A673 (cell line): ENCODE data around the gene DNM2. TPM values are rescaled to one million over a fixed set of nuclear protein-coding genes. Genes with fewer than 3 reads are reported as not detected.
A peak's percentile ranks its signal among the peaks of the same experiment; 100 is the strongest.
"Not testable (repeated sequence)": the region's sequence is repeated elsewhere in the genome, so short reads cannot be mapped to it uniquely, and the experiment has no call there.

Experiments
- BruUV-seq: library from RNA; stranded (reverse); fragments of 400-500 nt; replicated peaks from 2 replicates; lab custom pipeline; 2021; lab: Mats Ljungman, UMichigan
- CTCF ChIA-PET: fragments of 300-600 bp; sonication (Branson Sonifier 250); formaldehyde crosslinking; loops from one replicate; lab custom pipeline; 2022; ENCODE audit warnings: antibody characterized with exemption; lab: Charles Lee
- POLR2A ChIA-PET: fragments of 300-600 bp; sonication (Branson Sonifier 250); formaldehyde crosslinking; loops from one replicate; lab custom pipeline; 2022; ENCODE audit warnings: antibody characterized with exemption; ENCODE audit not compliant: low non-redundant PET; lab: Charles Lee
- DNase-seq: peaks from one replicate; pipeline ENCODE4 v3.0.0-alpha.2; 2015; ENCODE audit warnings: low spot score
- H3K27ac ChIP-seq: fragments of 200-600 bp; sonication (generic); 2 replicates; pipeline ENCODE4 v1.5.1; 2016; ENCODE audit warnings: mixed run types, low read depth, mild to moderate bottlenecking, mixed read lengths, antibody characterized with exemption, low read length; ENCODE audit not compliant: poor library complexity, severe bottlenecking
- H3K27me3 ChIP-seq: fragments of 200-600 bp; sonication (generic); replicated peaks from 2 replicates; pipeline ENCODE4 v1.6.1; 2017; ENCODE audit warnings: mixed run types, low read depth, mild to moderate bottlenecking, mixed read lengths, antibody characterized with exemption, low read length; ENCODE audit not compliant: insufficient read depth, poor library complexity
- H3K36me3 ChIP-seq: fragments of 200-600 bp; sonication (generic); 2 replicates; pipeline ENCODE4 v1.6.1; 2016; ENCODE audit warnings: mixed run types, mild to moderate bottlenecking, mixed read lengths, antibody characterized with exemption, low read length; ENCODE audit not compliant: insufficient read depth, poor library complexity, severe bottlenecking
- H3K4me1 ChIP-seq: fragments of 200-600 bp; sonication (generic); 2 replicates; pipeline ENCODE4 v1.6.1; 2017; ENCODE audit warnings: mixed run types, mild to moderate bottlenecking, mixed read lengths, antibody characterized with exemption, low read length; ENCODE audit not compliant: insufficient read depth, poor library complexity, severe bottlenecking
- H3K4me3 ChIP-seq: fragments of 200-600 bp; sonication (generic); 2 replicates; pipeline ENCODE4 v1.5.1; 2016; ENCODE audit warnings: low read depth, mixed run types, mild to moderate bottlenecking, mixed read lengths, low read length; ENCODE audit not compliant: poor library complexity, severe bottlenecking
- H3K9me3 ChIP-seq: fragments of 200-600 bp; sonication (generic); 2 replicates; pipeline ENCODE4 v1.6.1; 2016; ENCODE audit warnings: mixed run types, low read depth, mild to moderate bottlenecking, mixed read lengths, antibody characterized with exemption, low read length; ENCODE audit not compliant: poor library complexity, severe bottlenecking
- EZH2 ChIP-seq: fragments of 200-600 bp; sonication (generic); IDR thresholded peaks from 2 replicates; pipeline ENCODE4 v1.6.1; 2017; ENCODE audit warnings: borderline replicate concordance, low read depth, mild to moderate bottlenecking, mixed read lengths, antibody characterized with exemption, low read length; ENCODE audit not compliant: poor library complexity, severe bottlenecking
- intact Hi-C: fragments of 100-400 bp; cut with micrococcal nuclease; formaldehyde crosslinking; loops from one replicate; pipeline ENCODE4 v1.10.0; 2022; ENCODE audit not compliant: unreplicated experiment
- total RNA-seq: library from RNA; stranded (reverse); gene quantifications from 2 replicates; pipeline ENCODE4 v1.2.3, GENCODE V29; 2021
- TF ChIP-seq, protein P1 (sequence below): fragments of 300-800, 200-600 bp; sonication (generic); conservative IDR thresholded peaks from 2 replicates; pipeline ENCODE4 v1.5.1; 2017; ENCODE audit warnings: low read depth, mild to moderate bottlenecking, antibody characterized with exemption, low read length, moderate library complexity, mixed read lengths

Gene DNM2
- total RNA-seq, 1 experiment from 2014 or later: 143 TPM

DNA sequence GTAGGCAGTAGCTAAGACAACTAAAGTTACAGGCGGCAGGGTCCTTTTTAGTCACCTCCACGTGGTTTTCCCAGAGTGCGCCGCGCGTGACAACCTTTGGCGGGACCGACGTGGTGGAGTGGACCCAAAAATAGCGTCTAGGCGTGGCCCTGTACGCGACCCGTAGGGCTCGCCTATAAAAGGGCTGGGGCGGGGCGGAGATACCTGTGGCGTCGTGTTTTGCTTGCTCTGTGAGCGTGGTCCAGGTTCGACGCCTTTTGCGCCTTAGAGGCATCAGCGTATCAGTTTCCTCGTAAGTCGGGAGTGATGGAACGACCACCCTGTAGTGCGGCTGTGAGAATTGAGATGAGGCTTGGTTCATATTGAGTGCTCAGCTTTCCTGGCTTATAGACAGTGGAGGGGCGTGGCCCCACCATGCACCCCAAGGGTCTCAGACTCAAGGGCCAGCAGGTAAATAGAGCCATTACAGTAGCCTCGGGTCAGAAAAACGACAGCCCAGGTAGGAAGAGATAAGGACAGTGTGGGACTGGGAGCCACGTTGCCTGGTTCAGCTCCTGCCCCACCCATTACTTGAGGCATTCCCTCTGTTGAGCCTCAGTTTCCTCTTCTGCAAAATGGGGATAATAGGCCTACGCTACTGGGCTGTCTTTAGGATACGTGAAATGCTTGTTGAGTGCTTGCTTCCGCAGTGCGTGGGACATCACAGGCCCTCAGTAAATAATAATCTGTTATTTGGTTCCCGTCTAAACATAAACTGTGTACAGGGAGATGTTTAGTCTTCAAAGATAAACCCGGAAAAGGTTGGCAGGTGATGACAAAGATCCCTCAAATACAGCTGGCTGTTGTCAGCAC is 118.8 kb downstream of the DNM2 start:
- TF ChIP-seq, protein P1, sequence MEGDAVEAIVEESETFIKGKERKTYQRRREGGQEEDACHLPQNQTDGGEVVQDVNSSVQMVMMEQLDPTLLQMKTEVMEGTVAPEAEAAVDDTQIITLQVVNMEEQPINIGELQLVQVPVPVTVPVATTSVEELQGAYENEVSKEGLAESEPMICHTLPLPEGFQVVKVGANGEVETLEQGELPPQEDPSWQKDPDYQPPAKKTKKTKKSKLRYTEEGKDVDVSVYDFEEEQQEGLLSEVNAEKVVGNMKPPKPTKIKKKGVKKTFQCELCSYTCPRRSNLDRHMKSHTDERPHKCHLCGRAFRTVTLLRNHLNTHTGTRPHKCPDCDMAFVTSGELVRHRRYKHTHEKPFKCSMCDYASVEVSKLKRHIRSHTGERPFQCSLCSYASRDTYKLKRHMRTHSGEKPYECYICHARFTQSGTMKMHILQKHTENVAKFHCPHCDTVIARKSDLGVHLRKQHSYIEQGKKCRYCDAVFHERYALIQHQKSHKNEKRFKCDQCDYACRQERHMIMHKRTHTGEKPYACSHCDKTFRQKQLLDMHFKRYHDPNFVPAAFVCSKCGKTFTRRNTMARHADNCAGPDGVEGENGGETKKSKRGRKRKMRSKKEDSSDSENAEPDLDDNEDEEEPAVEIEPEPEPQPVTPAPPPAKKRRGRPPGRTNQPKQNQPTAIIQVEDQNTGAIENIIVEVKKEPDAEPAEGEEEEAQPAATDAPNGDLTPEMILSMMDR: no peak
- TF ChIP-seq EZH2: no peak
- POLR2A ChIA-PET: interaction anchor here (0.5 to 0.9 kb wide), 2 partner anchors 22 to 108 kb away, joined by 4 to 9 read pairs; no protein-coding TSS in a partner anchor
- Histone ChIP-seq H3K4me3 (peak overlapping the region; percentile 60), H3K4me1 (no peaks in the 10 kb centered on the region), H3K27ac (peak overlapping the region; percentile 98), H3K36me3 (peaks cover 13% of the 10 kb centered on the region), H3K9me3 (no peaks in the 10 kb centered on the region), H3K27me3 (no peaks in the 10 kb centered on the region)
- peak; percentile 90 for DNase-seq
- TSS peak; percentile 43 for BruUV-seq
- intact Hi-C loops: loop anchor here (5.0 kb wide), 1 partner anchor 119 kb away; the partner anchor contains the start of gene DNM2
- CTCF ChIA-PET: interaction anchor here (0.6 to 1.6 kb wide), 5 partner anchors 22 to 407 kb away, joined by 4 to 7 read pairs (median 5); partner anchors contain the start of gene DNM2

DNA sequence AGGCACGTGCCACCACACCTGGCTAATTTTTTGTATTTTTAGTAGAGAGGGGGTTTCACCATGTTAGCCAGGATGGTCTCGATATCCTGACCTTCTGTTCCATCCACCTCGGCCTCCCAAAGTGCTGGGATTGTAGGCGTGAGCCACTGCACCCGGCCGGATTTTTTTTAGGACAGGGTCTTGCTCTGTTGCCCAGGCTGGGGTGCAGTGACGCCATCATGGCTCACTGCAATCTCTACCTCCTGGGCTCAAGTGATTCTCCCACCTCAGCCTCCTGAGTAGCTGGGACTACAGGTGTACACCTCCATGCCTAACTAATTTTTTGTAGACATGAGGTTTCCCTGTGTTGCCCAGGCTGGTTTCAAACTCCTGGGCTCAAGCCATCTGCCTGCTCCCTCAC is 119.8 kb downstream of the DNM2 start:
- CTCF ChIA-PET: not testable (repeated sequence)
- POLR2A ChIA-PET: interaction anchor here (0.5 kb wide), 1 partner anchor 20 kb away, joined by 4 read pairs; no protein-coding TSS in a partner anchor

DNA sequence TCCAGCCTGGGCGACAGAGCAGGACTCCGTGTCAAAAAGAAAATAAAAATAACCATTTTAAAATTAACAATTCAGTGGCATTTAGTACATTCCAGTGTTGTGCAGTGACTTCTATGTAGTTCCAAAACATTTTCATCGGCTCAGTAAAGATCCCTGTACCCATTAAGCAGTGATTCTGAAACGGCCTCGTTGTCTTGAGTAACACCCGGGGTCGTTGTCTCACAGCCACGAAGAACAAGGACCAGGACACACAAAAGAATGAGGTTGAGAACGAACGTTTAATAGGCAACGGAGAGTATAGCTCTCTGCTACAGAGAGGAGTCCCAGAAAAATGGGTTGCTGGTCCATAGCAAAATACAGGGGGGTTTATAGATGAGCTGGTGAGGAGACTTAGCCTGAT is 120.5 kb downstream of the DNM2 start:
- DNase-seq: no peak
- BruUV-seq: no TSS peak
- Histone ChIP-seq H3K4me1 (no peaks in the 10 kb centered on the region), H3K27me3 (no peaks in the 10 kb centered on the region), H3K27ac (no peak overlapping the region), H3K36me3 (peaks cover under 1% of the 10 kb centered on the region), H3K9me3 (no peaks in the 10 kb centered on the region), H3K4me3 (no peak overlapping the region)
- TF ChIP-seq EZH2: no peak
- TF ChIP-seq, protein P1: no peak
- intact Hi-C loops: loop anchor here (5.0 kb wide), 1 partner anchor 121 kb away; the partner anchor contains the start of gene DNM2
- ChIA-PET POLR2A (interaction anchor here (0.6 kb wide), 1 partner anchor 115 kb away, joined by 4 read pairs; no protein-coding TSS in a partner anchor), CTCF (interaction anchor here (0.6 kb wide), 1 partner anchor 359 kb away, joined by 3 read pairs; no protein-coding TSS in a partner anchor)

More for the DNA sequence above, 119.8 kb downstream of the DNM2 start:
- H3K27ac ChIP-seq, H3K4me1 ChIP-seq, H3K27me3 ChIP-seq, H3K36me3 ChIP-seq, DNase-seq, BruUV-seq, H3K4me3 ChIP-seq, H3K9me3 ChIP-seq: not testable (repeated sequence)
- intact Hi-C loops: loop anchor here (5.0 kb wide), 1 partner anchor 120 kb away; the partner anchor contains the start of gene DNM2
